ENCODE measurements around the gene FZD8.

DNA sequence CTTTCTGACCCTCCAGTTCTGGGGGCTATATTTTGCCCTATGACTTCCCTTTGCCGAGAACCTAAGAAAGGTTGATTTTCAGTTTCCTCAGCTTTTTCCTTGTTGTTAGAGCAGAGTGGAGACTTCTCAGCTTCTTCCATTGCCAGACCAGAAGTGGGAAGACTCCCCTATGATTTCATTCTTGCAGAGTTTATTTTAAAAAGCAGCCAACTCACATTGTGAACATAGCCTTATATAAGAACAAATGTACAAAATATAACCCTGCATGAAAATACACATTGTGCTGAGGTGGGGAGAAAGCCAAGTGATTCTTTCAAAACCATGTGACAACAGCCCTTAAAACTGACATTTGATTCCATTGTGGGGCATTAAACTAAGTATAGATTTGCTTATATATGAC is 33.8 kb upstream of the FZD8 start:
- TF ChIP-seq CTCF (conservative IDR thresholded peaks at IDR 0.05; ENCODE audit: low read depth in 2 of 2), result no peak
- no peak for TF ChIP-seq EZH2 (IDR thresholded peaks at IDR 0.05; ENCODE audit: low read depth, unreplicated experiment)

All from GM23338 (cell line).